ENCODE results near the gene ITFG1.

ITFG1 gene

GRCh38 chr16:47230296-47230695, 230.6 kb downstream of the ITFG1 start:
- ATAC-seq = no peak

DNA sequence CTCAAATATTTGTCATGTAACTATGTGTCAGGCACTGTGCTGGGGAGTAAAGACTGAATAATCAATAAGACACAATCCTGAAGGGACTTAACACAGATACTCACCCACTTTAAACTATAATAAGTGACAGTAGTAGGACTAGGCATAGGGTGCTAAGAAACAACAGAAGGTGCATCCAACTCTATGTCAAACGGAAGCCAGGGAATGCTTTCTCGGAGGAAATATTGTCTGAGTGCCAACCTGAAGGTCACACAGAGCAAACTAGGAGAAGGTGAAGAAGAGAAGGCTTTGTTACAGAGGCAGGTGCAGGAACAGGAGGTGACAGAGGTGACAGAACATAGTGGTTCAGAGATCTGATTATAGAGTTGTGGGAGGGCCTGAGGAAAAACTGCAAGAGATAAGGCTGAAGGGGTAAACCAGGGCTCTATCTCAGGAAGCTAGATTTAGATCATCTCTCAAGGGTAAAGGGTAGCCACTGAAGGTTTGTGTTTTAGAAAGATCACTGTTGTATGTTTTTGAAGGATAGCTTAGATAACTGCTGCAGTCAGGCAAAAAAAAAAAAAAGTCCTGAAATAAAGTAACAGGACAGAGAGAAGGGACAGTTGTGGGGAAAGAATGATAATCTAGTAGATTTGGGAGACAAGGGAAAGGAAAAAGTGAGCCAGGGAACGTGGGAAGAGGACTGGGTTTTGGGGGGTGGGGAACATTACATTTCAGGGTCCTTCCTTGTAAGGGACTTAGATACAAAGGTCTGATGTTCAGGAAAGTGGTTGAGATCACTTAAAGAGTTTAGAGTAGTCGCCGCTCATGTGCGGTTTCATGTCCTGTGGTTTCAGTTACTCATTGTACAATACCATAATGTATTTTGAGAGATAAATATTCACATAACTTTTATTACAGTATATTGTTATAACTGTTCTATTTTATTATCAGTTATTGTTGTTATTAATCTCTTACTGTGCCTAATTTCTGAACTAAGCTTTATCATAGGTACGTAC, 231.5 kb downstream of the ITFG1 start:
- no peak for TF ChIP-seq TCF4 (CRISPR knock-in tag; IDR thresholded peaks at IDR 0.05; ENCODE audit: borderline replicate concordance)
- no peak for TF ChIP-seq GLIS3 (CRISPR knock-in tag; IDR thresholded peaks at IDR 0.05)
- TF ChIP-seq CSDC2 (CRISPR knock-in tag; IDR thresholded peaks at IDR 0.05) = no peak
- no peak for TF ChIP-seq ESRRG (CRISPR knock-in tag; IDR thresholded peaks at IDR 0.05)
- no peak for TF ChIP-seq PATZ1 (CRISPR knock-in tag; IDR thresholded peaks at IDR 0.05; ENCODE audit: borderline replicate concordance)
- TF ChIP-seq ZNF70 (CRISPR knock-in tag; IDR thresholded peaks at IDR 0.05) = no peak
- TF ChIP-seq ZFP3 (CRISPR knock-in tag; IDR thresholded peaks at IDR 0.05) = no peak
- TF ChIP-seq, protein P1, sequence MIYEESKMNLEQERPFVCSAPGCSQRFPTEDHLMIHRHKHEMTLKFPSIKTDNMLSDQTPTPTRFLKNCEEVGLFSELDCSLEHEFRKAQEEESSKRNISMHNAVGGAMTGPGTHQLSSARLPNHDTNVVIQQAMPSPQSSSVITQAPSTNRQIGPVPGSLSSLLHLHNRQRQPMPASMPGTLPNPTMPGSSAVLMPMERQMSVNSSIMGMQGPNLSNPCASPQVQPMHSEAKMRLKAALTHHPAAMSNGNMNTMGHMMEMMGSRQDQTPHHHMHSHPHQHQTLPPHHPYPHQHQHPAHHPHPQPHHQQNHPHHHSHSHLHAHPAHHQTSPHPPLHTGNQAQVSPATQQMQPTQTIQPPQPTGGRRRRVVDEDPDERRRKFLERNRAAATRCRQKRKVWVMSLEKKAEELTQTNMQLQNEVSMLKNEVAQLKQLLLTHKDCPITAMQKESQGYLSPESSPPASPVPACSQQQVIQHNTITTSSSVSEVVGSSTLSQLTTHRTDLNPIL (CRISPR knock-in tag; IDR thresholded peaks at IDR 0.05; ENCODE audit: low read depth) = no peak
- no peak for ATAC-seq

More at GRCh38 chr16:47230296-47230695, 230.6 kb downstream of the ITFG1 start:
- no peak for TF ChIP-seq ZC3H10 (CRISPR knock-in tag; IDR thresholded peaks at IDR 0.05)
- TF ChIP-seq, protein P2, sequence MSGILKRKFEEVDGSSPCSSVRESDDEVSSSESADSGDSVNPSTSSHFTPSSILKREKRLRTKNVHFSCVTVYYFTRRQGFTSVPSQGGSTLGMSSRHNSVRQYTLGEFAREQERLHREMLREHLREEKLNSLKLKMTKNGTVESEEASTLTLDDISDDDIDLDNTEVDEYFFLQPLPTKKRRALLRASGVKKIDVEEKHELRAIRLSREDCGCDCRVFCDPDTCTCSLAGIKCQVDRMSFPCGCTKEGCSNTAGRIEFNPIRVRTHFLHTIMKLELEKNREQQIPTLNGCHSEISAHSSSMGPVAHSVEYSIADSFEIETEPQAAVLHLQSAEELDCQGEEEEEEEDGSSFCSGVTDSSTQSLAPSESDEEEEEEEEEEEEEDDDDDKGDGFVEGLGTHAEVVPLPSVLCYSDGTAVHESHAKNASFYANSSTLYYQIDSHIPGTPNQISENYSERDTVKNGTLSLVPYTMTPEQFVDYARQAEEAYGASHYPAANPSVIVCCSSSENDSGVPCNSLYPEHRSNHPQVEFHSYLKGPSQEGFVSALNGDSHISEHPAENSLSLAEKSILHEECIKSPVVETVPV (CRISPR knock-in tag; IDR thresholded peaks at IDR 0.05) = no peak
- TF ChIP-seq ARNTL (CRISPR knock-in tag; IDR thresholded peaks at IDR 0.05; ENCODE audit: borderline replicate concordance, low read depth) = no peak
- TF ChIP-seq ZNF70 (CRISPR knock-in tag; IDR thresholded peaks at IDR 0.05) = no peak
- no peak for TF ChIP-seq PATZ1 (CRISPR knock-in tag; IDR thresholded peaks at IDR 0.05; ENCODE audit: borderline replicate concordance)
- no peak for TF ChIP-seq OSR1 (CRISPR knock-in tag; IDR thresholded peaks at IDR 0.05)
- TF ChIP-seq CSDC2 (CRISPR knock-in tag; IDR thresholded peaks at IDR 0.05) = no peak
- TF ChIP-seq POU6F1 (CRISPR knock-in tag; IDR thresholded peaks at IDR 0.05; ENCODE audit: borderline replicate concordance, low read depth) = no peak
- TF ChIP-seq RARB (CRISPR knock-in tag; IDR thresholded peaks at IDR 0.05) = no peak
- no peak for TF ChIP-seq ZFP3 (CRISPR knock-in tag; IDR thresholded peaks at IDR 0.05)
- no peak for TF ChIP-seq GLIS3 (CRISPR knock-in tag; IDR thresholded peaks at IDR 0.05)
- TF ChIP-seq BACH2 (CRISPR knock-in tag; IDR thresholded peaks at IDR 0.05; ENCODE audit: borderline replicate concordance) = no peak
- no peak for TF ChIP-seq TSHZ2 (CRISPR knock-in tag; IDR thresholded peaks at IDR 0.05)
- TF ChIP-seq, protein P1 (CRISPR knock-in tag; IDR thresholded peaks at IDR 0.05; ENCODE audit: low read depth) = no peak
- TF ChIP-seq ZFP30 (CRISPR knock-in tag; IDR thresholded peaks at IDR 0.05) = no peak
- no peak for TF ChIP-seq PPARA (CRISPR knock-in tag; IDR thresholded peaks at IDR 0.05; ENCODE audit: borderline replicate concordance)
- no peak for TF ChIP-seq ZNF565 (CRISPR knock-in tag; conservative IDR thresholded peaks at IDR 0.05; ENCODE audit: low read depth)
- TF ChIP-seq ZNF8 (CRISPR knock-in tag; IDR thresholded peaks at IDR 0.05) = no peak
- no peak for TF ChIP-seq SNAI2 (CRISPR knock-in tag; IDR thresholded peaks at IDR 0.05)
- no peak for TF ChIP-seq TOX (CRISPR knock-in tag; IDR thresholded peaks at IDR 0.05; ENCODE audit: borderline replicate concordance)
